Transverse colon (tissue), 4 donors: ENCODE data around the gene RHBDD1.
A peak's percentile ranks its signal among the peaks of the same experiment; 100 is the strongest.

Experiments
- POLR2A ChIP-seq: fragments of 450-650 bp; IDR thresholded peaks from one replicate; pipeline ENCODE4 v1.6.1; 2016; ENCODE audit warnings: antibody characterized with exemption, mild to moderate bottlenecking, moderate library complexity
- POLR2AphosphoS5 ChIP-seq, 3 donors: sonication (generic); formaldehyde crosslinking; IDR thresholded peaks; one replicate each; pipeline ENCODE4 v1.6.1; 2016; ENCODE audit warnings: antibody characterized with exemption in 3 of 3
- TF ChIP-seq, protein P1 (sequence below), 5 experiments: fragments of 200-600 bp in 3 of 5; fragments of 450-650 bp in 2 of 5; sonication (generic) in 3 of 5; IDR thresholded peaks; 1 replicate in 2 of 5; 2 replicates in 3 of 5; pipeline ENCODE4 v1.5.1; 2016 to 2017; ENCODE audit warnings: antibody characterized with exemption in 5 of 5, inconsistent platforms in 3 of 5, mild to moderate bottlenecking in 2 of 5, moderate library complexity in 1 of 5

DNA sequence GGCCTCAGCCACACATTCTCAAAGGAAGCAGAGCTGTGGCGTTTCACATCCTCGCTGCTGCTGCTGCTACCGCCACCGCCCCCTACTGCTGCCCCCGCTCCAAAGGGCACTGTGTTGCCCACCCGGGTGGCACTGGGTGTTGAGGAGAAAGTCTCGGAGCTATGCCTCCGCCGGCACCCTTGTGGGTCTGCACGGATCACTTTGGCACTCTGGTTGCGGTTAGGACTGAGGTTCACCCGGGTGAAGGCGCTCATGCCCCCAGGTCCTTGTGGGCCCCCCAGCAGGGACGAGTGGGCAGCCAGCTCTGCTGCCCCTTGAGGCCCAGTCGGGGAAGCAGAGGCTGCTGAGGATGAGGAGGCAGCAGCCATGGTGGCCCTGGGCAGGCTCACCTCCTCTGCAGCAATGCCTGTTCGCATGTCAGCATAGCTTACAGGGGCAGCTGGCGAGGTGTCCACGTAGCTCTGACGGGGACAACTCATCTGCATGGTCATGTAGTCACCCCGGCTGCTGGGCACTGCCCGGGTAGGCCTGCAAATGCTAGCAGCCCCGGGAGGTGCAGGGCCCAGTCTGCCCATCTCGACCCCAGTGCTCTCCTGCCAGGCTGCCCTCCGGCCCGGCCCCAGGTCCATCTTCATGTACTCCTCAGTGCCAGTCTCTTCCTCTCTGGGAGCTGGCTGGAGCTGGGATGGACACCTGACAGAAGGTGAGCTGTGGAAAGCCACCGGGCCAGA, 40.4 kb upstream of the RHBDD1 start:
- TF ChIP-seq, protein P1, sequence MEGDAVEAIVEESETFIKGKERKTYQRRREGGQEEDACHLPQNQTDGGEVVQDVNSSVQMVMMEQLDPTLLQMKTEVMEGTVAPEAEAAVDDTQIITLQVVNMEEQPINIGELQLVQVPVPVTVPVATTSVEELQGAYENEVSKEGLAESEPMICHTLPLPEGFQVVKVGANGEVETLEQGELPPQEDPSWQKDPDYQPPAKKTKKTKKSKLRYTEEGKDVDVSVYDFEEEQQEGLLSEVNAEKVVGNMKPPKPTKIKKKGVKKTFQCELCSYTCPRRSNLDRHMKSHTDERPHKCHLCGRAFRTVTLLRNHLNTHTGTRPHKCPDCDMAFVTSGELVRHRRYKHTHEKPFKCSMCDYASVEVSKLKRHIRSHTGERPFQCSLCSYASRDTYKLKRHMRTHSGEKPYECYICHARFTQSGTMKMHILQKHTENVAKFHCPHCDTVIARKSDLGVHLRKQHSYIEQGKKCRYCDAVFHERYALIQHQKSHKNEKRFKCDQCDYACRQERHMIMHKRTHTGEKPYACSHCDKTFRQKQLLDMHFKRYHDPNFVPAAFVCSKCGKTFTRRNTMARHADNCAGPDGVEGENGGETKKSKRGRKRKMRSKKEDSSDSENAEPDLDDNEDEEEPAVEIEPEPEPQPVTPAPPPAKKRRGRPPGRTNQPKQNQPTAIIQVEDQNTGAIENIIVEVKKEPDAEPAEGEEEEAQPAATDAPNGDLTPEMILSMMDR (IDR thresholded peaks at IDR 0.05), result peak in 1 of 5 experiments; percentile 22
- TF ChIP-seq POLR2A (no peak), POLR2AphosphoS5 (IDR thresholded peaks at IDR 0.05) (peak in 1 of 3 donors; percentile 30)
